HG03064 (cell line): ENCODE data around the gene ZCCHC14.
"Not testable (repeated sequence)": the region's sequence is repeated elsewhere in the genome, so short reads cannot be mapped to it uniquely, and the experiment has no call there.

Experiments used
- ATAC-seq: cut with Tn5 transposase; IDR thresholded peaks from one replicate; pipeline ENCODE4 v1.9.1; 2021; ENCODE audit warnings: low read depth; ENCODE audit not compliant: unreplicated experiment

ZCCHC14 gene

DNA sequence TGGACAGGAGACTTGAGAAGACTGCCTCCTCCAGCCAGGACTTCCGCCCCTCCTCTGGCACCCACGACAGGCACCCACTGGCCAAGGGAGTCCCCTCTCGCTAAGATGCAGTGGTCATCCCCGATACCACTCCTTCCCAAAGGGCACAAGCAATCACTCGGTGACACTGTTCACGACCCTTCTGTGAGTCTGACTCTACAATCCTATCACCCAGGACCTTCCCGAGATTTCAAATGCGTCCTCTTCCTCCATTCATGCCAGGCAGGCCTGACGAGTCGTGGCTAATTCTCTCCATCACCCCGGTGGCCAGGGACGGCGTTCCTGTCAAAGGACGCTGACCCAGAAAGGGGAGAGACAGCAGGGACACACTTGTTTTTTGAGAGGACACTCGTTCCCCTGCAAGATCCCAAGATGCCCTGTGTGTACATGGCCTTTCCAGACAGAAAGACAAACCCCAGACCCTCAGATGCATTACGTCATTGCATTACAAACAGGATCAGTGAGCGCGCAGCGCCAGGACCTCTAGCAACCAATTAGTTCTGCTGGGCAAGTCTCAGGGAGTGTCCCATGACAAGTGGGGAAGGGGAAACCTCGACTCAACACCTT is 121.5 kb downstream of the ZCCHC14 start:
- no peak for ATAC-seq

DNA sequence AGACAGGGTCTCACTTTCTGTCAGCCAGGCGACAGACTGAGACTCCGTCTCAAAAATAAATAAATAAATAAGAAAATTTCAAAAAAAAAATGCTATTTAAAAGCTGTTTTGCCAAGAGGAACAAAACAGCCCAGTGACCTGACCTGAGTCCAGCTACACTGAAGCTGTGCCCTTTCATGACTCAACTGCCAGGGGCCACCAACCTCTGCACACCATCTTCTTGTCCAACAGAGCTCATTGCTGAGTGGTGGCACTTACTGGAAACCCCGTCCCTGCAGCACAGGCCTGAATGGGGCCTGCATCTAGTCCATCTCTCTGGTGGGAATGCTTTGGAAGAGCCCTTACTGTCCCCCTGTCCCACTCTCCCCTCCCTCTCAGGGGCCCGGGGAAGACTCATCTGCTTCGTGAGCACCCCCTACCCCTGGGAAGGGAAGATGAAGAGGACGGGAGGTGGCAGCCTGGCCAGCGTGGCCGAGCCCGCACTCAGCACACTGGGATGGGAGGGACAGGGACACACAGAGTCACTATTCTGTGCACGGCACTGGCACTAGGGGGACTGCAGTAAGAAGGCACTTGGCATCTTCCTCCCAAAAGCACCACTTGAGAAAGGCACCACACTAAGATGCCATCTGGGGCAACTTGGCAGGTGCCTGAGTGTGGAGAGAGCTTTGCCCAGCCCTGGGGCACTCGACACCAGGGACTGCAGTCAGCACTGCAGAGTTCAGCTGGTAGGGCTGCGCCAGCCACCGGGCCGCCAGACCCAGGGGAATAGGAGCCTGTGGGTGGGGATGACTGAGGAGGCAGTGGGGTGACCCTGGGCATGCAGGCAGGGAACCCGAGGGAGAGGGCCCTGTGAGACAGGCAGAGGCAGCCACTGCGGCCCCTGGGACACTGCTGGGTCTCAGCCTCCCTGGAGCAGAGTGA is 122.8 kb downstream of the ZCCHC14 start:
- no peak for ATAC-seq

DNA sequence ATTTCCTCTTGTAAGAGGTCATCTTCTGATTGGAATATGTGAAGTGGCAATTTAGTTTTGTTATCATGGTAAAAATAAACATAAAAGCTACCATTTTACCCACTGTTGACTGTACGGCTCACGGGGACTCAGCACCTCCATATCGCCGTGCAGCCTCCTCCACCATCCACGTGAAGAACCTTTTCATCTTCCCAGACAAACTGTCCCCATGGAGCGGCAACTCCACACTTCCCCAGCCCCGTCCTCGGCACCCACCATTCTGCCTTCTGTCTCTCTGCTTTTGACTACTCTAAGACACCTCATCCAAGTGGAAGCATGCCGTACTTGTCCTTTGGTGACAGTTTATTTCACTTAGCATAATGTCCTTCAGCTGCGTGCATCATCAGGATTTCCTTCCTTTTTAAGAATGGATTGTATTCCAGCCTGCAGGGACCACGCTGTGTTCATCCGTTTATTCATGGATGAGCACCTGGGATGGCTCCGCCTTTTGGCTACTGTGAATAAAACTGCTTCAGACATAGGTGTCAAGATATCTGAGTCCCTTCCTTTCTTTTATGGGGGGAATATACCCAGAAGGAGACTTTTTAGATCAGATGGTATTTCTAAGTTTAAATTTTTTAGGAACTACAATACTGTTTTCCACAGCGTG is 123.6 kb downstream of the ZCCHC14 start:
- no peak for ATAC-seq

DNA sequence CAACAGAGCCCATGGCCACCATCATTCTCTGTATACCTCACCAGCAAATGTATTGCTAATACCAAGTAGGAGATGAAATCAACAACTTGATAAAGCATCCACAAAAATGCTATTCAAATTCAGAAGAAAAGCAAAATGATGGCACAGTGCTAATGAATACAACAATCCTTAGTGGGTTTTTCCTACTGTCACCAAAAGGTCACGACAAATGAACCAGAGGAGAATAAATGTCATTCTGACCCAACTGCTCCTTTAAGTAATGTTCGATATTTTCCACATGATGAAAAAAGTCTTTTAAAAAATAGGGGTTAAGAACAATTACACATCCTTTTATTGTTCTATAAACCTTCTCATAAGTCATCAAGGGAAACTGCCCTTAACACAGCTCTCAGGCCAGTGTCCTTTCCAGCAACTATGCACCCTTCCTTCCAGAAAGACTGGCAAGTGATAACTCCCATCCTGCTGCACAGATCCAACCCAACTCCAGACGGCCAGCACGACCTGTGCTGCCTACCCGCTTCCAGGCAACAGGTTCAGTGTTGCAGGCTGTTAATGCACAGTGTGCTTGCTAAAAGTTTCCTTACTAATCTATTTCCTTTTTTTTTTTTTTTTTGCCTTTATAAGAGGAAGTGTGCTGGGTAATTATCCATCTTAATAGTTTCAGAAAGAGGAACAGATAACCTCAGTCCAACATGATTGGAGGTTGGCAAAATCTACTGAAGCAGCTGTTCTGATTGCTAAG is 124.6 kb downstream of the ZCCHC14 start:
- ATAC-seq = no peak

DNA sequence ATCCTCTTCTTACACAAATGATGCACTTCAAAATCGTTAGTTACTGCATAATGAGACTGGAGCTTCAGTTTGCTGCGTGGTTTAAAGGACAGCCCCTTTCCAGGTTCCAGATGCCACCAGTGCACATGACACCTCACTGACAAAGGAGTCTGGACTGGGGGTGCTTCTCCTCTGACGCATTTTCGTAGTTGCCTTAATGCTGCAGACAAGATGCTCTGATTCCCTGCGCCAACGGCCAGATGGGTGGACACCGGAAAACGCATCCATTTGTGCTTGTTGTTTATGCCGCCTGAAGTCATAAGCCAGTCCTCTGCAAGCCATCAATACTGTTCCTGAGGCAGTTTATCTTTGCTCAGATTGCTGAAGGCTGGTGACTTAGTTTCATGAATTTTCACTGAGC is 125.3 kb downstream of the ZCCHC14 start:
- no peak for ATAC-seq

DNA sequence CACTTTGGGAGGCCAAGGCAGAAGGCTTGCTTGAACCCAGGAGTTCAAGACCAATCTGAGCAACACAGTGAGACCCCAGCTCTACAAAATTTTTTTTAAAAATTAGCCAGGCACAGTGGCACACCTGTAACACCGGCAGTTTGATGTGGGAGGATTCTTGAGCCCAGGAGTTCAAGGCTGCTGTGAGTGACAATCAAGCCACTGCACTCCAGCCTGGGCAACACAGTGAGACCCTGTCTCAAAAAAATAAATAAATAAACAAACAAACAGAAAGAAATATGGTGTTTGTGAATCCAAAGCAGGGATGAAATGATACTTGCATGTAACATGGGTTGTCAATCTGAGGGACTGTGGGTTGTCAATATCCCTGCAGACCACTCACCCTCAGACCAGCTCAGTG is 125.9 kb downstream of the ZCCHC14 start:
- ATAC-seq = no peak

DNA sequence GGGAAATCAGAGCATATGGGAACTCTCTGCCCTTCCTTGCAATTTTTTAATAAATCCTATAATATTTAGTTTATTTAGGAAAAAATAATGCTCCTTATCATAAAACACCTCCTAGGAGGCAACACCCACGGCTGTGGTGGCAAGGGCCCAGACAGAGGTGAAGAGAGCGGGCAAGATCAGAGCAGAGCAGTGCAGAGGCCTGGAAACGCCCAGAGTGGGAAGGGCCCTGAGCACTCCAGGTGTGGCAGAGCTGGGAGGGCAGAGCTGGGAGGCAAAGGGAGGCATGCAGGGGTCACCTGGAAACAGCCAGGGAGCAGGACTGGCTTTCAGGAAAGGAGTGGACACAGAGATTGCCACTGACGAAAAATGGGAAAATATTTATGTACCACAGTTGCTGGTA is 126.5 kb downstream of the ZCCHC14 start:
- no peak for ATAC-seq

DNA sequence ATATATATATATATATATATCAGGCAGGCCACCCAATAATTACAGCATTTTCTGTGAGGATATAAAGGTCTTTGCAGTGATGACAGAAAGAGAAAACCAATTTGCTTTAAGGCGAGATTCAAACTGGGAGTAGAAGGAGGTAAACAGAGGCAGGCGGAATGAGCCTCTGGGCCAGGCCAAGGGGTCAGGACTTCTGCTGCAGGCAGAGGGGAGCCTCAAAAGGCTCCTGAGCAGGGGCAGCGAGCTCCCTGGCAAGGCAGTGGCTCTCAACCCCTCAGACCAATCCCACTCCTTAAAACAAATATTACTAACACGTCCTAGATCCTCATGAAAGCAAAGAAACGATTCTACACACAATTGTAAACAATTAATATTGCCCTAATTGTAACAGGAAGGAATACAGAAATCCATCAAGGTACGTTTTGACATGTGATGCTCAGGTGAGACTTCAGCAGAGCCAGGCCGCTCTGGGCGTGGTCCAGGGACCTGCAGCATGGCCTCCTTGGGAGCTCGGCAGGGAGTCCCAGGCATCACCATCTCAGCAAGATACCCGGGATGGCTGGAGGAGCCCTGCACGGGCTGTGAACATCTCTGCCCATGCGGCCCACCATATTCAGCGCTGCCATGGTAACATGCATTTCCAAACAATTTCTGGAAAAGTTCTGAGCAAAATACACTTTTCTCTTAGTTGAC is 127.7 kb downstream of the ZCCHC14 start:
- no peak for ATAC-seq

DNA sequence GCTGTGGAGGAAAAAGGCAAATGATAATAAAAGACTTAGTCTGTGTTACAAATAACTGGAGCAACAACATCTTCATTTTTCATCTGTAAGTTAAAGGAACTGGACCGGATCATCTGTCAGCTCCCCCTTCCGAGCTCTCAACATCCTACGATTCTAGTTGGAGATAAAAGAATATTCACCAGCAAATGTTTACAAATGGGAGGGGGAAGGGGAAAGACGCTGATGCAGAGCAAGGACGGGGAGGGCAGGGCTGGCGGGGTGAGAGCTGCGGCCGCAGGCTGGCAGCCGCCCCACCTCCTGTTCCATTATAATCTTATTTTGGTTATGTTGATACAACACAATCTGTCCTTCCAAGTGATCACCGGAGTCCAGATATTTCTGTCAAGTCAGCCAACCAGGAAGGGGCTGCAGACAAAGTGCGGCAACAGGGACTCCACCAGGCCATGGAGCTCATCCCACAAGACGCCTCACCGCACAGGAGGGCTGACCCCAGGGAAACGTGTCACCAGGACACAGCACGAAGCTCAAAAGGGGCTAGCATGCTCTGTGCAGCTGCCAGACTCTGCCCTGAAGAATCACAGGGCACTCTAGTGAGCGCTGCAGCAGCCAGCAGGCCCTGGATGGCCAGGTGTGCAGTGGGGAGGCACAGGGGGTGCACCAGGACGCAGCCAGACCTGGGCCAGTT is 128.9 kb downstream of the ZCCHC14 start:
- ATAC-seq = no peak

DNA sequence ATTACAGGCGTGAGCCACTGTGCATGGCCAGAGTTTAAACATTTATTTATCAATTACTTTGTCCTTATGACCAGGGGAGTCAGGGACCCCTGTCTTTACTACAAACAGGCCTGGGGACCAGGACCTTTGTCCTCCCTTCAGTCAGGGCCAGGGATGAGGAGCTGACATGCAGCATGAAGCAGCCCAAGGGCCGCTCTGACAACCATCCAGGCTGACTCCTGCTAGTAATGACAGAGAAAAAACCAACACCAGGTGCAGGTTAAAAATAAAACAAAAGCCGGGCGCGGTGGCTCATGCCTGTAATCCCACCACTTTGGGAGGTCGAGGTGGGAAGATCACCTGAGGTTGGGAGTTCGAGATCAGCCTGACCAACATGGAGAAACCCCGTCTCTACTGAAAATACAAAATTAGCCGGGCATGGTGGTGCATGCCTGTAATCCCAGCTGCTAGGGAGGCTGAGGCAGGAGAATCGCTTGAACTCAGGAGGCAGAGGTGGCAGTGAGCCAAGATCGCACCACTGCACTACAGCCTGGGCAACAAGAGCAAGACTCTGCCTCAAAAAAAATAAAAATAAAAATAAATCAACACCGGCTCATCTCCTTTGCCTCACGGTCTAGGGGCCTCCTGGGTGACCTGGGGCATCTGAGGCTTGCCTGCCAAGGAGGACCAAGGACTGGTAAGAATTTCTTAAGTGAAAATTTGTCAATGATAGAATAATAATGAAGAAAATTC is 129.8 kb downstream of the ZCCHC14 start:
- ATAC-seq = not testable (repeated sequence)

DNA sequence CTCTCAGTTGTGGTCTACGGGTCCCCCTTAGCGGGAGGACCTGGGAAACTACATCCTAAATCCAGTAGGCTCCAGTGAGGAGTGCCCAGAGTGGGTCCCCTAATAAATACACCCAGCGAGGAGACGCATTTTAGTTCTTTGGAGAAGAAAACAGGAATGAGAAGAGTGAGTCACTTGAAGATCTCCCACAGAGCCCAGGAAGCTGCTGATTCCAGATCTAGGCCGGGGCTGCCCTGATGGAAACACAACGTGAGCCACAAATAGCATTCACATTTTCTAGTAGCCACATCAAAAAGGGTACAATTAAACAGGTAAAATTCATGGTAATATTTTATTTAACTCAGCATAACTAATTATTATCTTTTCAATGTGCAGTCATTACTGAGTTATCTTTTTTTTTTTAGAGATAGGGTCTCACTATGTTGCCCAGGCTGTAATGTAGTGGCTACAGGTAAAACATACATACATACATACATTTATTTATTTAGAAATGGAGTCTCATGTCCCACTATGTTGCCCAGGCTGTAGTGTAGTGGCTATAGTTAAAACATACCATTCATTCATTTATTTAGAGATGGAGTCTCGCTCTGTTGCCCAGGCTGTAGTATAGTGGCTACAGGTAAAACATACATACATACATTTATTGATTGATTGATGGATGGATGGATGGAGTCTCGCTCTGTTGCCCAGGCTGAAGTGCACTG is 130.8 kb downstream of the ZCCHC14 start:
- ATAC-seq = no peak

DNA sequence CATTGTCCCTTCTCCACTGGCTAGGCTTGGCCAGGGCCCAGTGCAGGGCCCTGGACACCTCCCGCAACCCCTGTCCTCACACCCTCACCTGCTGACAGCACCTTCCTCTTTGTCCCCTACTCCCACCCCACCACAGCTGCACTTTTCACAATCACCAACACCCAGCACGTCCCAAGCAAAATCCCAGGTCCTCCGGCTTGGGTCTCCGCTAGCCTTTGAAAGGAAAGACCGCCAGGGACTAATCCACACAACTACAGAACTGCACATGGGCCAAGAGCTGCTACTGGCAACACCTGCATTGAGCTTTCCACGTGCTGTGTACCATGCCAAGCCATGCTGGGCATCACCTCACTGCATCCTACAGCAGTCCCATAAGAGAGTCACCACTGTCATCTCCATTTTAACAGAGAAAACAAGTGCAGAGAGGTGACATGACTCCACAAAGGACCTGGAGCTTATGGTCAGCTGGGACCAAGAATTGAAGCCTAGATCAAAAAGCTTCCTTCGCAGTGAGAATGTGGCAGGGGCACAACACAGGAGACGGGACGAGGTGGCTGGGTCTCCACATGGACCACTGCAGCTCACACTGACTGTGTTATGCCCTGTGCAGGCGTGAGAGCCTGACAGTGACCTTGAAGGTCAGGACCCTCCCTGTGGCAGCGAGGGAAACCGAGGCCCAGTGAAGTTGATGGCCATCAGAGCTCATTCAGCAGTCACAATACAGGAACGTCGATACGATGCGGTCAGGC is 131.8 kb downstream of the ZCCHC14 start:
- ATAC-seq = no peak

DNA sequence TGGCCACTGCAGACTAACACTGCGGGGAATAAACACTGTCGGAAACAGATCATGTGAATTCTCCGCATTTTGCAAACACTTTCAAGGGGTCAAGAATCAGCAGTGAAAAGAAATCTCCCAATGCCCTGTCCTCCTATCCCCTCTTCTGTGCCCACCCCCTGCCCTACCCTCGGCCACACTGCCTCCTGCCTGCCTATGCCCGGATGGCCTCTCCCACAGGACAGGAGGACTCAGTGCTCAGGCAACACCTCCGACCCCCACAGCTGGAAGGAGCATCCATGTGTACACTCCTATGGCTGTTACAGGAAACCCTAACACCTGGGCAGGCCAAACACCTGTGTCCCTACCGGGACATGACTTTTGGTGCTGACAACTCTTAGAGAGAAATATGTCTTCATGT is 133.7 kb downstream of the ZCCHC14 start:
- ATAC-seq = no peak

DNA sequence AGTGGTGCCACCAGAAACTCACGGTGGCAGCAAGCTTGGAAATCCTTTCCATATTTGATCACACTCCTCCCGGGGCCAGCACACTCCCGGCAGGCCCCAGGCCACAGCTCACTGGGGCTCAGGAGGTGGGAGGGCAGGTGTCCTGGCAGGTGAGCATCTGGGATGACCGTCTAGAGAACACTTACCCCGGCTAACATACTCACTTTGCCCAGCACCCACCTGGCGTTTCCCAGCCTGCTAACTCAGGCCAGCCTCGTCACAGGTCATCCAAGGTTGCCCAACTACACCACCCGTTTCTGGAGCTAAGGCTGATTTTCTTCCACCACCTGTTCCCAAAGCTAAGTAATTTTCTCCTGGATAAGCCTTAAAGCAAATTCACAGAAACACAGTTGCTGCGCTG is 134.1 kb downstream of the ZCCHC14 start:
- ATAC-seq = no peak

DNA sequence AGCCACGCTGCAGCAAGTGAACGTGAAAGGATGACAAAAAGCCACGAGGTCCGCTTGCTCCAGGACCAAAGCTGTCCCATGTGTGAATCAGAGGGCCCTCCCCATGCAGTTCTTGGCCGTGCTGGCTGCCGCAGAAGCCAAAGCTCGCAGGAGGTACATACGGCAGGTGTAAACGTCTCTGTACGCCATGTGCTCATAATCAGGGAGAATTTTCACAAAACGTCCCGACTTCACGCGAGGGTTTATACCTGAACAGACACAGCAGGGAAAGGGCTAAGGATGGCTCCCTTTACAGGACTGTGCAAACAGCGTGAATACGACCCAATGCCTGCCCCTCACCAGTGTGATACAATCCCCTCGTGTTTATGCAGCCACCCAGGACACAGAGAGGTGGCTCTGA is 134.6 kb downstream of the ZCCHC14 start:
- no peak for ATAC-seq

DNA sequence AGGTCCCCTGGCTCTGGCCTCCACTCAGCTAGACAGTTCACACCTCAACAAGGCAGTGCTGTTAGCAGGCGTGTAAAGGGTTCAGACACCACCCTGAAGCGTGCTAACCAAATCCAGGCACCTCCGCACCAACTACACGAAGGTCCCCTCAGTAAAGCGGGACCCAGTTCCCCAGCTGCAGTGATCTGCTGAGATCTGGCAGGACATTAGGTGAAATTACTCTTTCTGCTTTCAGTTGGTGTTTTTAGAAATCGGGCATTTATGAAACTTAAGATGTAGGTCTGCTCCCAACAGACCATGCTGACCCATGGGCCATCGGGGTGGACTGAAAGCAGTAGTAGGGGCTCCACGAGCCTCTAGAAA is 136.4 kb downstream of the ZCCHC14 start:
- no peak for ATAC-seq
